Measurements from ENCODE around the gene PPP2CA. TPM values are rescaled to one million over a fixed set of nuclear protein-coding genes. Genes with fewer than 3 reads are reported as not detected.

PPP2CA gene
- total and polyA plus RNA-seq, 2 experiments from 2014 or later = 195 to 249 TPM

DNA sequence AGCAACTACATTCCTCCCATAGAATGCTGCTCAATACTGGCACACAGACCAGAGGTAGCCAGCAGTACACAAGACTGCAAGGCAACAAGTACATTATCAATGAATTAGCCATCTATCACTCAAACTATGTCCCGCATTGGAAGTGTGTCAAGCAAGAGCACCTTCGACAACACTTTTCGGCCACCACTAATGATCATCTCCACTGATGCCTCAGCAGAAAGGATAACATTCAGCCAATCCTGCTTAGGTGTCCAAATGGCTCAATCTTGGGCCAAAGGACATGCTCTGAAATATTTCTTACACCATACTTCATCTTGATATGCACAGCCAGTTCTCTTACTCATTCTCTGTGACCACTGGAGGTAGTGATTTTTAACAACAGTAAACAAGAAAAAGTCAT is 74.2 kb downstream of the PPP2CA start:
- H3K4me2 ChIP-seq = no peak overlapping the region
- H3K79me2 ChIP-seq = peaks cover 62% of the 10 kb centered on the region
- H4K20me1 ChIP-seq (ENCODE audit: insufficient read depth, poor library complexity, severe bottlenecking) = peaks cover 30% of the 10 kb centered on the region
- no peaks in the 10 kb centered on the region for H3K9me2 ChIP-seq (replicated peaks; ENCODE audit: insufficient read depth)
- TF ChIP-seq EZH2 (IDR thresholded peaks at IDR 0.05; ENCODE audit: borderline replicate concordance) = no peak
- TF ChIP-seq EZH2phosphoT487 (IDR thresholded peaks at IDR 0.05; ENCODE audit: low read depth, severe bottlenecking, unreplicated experiment) = no peak
- TF ChIP-seq, protein P1, sequence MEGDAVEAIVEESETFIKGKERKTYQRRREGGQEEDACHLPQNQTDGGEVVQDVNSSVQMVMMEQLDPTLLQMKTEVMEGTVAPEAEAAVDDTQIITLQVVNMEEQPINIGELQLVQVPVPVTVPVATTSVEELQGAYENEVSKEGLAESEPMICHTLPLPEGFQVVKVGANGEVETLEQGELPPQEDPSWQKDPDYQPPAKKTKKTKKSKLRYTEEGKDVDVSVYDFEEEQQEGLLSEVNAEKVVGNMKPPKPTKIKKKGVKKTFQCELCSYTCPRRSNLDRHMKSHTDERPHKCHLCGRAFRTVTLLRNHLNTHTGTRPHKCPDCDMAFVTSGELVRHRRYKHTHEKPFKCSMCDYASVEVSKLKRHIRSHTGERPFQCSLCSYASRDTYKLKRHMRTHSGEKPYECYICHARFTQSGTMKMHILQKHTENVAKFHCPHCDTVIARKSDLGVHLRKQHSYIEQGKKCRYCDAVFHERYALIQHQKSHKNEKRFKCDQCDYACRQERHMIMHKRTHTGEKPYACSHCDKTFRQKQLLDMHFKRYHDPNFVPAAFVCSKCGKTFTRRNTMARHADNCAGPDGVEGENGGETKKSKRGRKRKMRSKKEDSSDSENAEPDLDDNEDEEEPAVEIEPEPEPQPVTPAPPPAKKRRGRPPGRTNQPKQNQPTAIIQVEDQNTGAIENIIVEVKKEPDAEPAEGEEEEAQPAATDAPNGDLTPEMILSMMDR (IDR thresholded peaks at IDR 0.05; ENCODE audit: poor library complexity) = no peak
- no peak for DNase-seq (ENCODE audit: low spot score)
- H3K27me3 ChIP-seq = no peaks in the 10 kb centered on the region
- H3K4me1 ChIP-seq (ENCODE audit: insufficient read depth) = no peaks in the 10 kb centered on the region
- H3K36me3 ChIP-seq (replicated peaks; ENCODE audit: insufficient read depth, low read depth) = no peaks in the 10 kb centered on the region
- H3K9me3 ChIP-seq (ENCODE audit: low read depth) = no peaks in the 10 kb centered on the region
- WGBS (ENCODE audit: low lambda C conversion rate, missing lambda C conversion rate) = 94% methylated on average over 3 of the region's 3 CpGs
- no peak overlapping the region for H3K4me3 ChIP-seq
- H2AFZ ChIP-seq = no peak overlapping the region
- no peak overlapping the region for H3K27ac ChIP-seq

DNA sequence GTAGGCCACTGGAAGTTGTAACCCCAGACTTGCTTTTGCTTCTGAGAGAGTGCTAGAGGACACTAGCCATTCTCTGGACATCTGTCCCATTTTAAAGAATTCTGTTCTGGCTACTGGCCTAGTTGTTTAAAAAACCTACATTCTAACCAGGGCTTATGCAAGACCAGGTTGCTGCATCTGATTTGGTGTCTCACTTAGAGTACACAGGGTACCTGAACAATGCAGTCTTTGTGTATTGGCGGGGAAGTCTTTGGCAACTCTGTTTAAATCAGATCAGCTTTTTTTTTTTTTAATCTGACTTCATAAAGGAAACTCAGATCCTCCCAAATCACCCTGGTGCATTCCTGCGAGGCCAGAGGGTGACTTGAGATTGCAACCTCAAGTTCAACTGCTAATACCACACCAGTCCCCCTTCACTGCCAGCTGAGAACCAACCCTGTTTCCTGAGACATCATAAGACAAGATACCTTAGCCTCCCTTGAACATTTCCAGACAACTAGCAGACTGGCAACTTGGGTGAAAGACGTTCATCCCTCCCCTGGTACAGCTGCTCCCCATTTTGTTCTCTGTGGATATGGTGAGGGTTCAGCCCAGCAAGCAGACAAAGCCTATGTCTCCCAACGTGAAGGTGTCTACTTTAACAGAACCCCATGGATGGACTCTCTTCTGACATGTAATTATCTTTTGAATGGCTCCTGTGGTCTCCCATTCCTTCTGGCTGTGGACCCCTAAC is 76.1 kb downstream of the PPP2CA start:
- Histone ChIP-seq H2AFZ (no peak overlapping the region), H3K9me2 (replicated peaks; ENCODE audit: insufficient read depth) (no peaks in the 10 kb centered on the region), H3K4me1 (ENCODE audit: insufficient read depth) (no peaks in the 10 kb centered on the region), H3K79me2 (peaks cover 75% of the 10 kb centered on the region), H3K36me3 (replicated peaks; ENCODE audit: insufficient read depth, low read depth) (no peaks in the 10 kb centered on the region), H4K20me1 (ENCODE audit: insufficient read depth, poor library complexity, severe bottlenecking) (peaks cover 36% of the 10 kb centered on the region), H3K27me3 (no peaks in the 10 kb centered on the region), H3K4me3 (no peak overlapping the region), H3K4me2 (no peak overlapping the region), H3K9me3 (ENCODE audit: low read depth) (no peaks in the 10 kb centered on the region), H3K27ac (peak overlapping the region; percentile 37)
- TF ChIP-seq EZH2 (IDR thresholded peaks at IDR 0.05; ENCODE audit: borderline replicate concordance) = no peak
- TF ChIP-seq, protein P1 (IDR thresholded peaks at IDR 0.05; ENCODE audit: poor library complexity) = no peak
- TF ChIP-seq EZH2phosphoT487 (IDR thresholded peaks at IDR 0.05; ENCODE audit: low read depth, severe bottlenecking, unreplicated experiment) = no peak
- DNase-seq (ENCODE audit: low spot score) = no peak
- 78% methylated on average over 4 of the region's 4 CpGs for WGBS (ENCODE audit: low lambda C conversion rate, missing lambda C conversion rate)

DNA sequence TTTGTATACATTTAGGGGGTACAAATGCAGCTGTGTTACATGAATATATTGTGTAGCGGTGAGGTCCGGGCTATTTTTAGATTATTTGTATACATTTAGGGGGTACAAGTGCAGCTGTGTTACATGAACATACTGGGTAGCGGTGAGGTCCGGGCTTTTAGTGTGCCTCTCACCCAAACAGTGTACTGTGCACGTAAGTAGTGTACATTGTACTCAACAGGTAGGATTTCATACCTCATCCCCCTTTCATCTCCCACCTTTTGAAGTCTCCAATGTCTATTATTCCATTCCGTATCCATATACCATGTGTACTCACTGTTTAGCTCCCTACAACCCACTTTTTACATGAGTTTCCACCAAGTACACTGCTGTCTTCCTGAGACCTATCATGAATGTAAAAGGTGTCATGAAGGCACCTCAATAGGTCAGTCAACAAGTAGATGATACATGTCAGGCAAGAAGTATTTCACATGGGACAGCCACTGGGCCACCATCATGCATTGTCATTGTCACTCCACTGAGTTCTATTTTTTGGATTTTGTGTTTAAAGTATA is 76.8 kb downstream of the PPP2CA start:
- WGBS (ENCODE audit: low lambda C conversion rate, missing lambda C conversion rate) = 88% methylated on average over 6 of the region's 6 CpGs
- DNase-seq (ENCODE audit: low spot score) = no peak
- Histone ChIP-seq H2AFZ (no peak overlapping the region), H3K36me3 (replicated peaks; ENCODE audit: insufficient read depth, low read depth) (no peaks in the 10 kb centered on the region), H3K4me2 (no peak overlapping the region), H4K20me1 (ENCODE audit: insufficient read depth, poor library complexity, severe bottlenecking) (peaks cover 33% of the 10 kb centered on the region), H3K4me3 (no peak overlapping the region), H3K79me2 (peaks cover 82% of the 10 kb centered on the region), H3K27ac (no peak overlapping the region), H3K9me2 (replicated peaks; ENCODE audit: insufficient read depth) (no peaks in the 10 kb centered on the region), H3K9me3 (ENCODE audit: low read depth) (no peaks in the 10 kb centered on the region), H3K4me1 (ENCODE audit: insufficient read depth) (no peaks in the 10 kb centered on the region), H3K27me3 (no peaks in the 10 kb centered on the region)
- TF ChIP-seq EZH2phosphoT487 (IDR thresholded peaks at IDR 0.05; ENCODE audit: low read depth, severe bottlenecking, unreplicated experiment) (no peak), EZH2 (IDR thresholded peaks at IDR 0.05; ENCODE audit: borderline replicate concordance) (no peak)
- TF ChIP-seq, protein P1 (IDR thresholded peaks at IDR 0.05; ENCODE audit: poor library complexity) = no peak

Data from hepatocyte (in vitro differentiated cells).